HG03064 (cell line): Measurements from ENCODE around the gene TEX13B.

Experiments
- ATAC-seq: cut with Tn5 transposase; IDR thresholded peaks from one replicate; pipeline ENCODE4 v1.9.1; 2021; ENCODE audit warnings: low read depth; ENCODE audit not compliant: unreplicated experiment

The TEX13B gene

DNA sequence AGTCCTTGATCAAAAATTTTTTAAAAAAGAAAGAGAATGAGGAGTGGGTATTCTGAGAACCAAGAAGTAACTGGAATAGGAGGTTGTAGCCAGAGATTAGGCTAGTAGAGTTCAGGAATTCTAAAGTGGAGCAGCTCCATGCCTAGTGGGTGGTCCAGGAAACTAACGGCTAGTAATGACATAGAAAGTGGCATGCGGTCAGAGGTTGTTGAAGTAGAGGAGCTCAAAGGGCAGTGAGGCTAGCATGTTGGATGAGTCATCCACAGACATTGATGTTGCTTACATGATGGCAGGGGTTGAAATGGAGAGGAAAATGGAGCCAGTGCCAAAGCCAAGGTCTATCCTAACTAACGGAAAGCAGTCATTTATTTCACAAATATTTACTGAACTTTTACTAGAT, 42.1 kb downstream of the TEX13B start:
- ATAC-seq, result no peak

DNA sequence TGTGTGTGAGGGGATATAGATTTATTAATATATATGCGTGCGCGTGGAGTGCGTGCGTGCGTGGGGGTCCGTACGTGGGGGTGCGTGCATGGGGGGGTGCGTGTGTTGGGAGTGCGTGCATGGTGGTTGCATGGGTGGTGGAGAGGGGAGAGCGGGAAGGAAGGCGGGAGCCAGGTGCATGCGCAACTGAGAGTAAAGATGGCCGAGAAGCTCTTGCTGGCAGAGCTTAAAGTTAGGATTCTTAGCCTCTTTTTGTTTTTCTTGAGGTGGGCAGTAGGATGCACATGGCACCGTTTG, 45.8 kb downstream of the TEX13B start:
- ATAC-seq, result no peak

- no peak for ATAC-seq
These were observed 46.3 kb downstream of the TEX13B start for GRCh38 chrX:107935664-107936433.

DNA sequence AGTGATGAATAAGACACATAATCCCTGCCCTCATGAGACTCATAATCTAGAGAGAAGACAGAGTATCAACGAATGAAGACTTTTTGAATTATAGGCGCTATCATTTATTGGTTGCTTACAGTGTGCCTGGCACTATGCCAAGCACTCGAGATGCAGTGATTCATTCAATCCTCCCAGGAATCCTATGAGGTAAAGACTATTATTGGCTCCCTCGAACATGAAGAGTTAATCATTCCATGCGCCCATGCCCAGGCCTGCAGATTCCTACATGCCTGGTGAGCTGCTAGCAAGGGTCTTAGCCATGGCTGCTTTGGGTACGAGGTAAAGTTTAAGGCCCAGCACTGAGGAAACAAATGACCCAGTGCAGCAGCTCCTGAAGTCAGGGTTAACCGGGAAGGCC, 47.0 kb downstream of the TEX13B start:
- ATAC-seq, result no peak

DNA sequence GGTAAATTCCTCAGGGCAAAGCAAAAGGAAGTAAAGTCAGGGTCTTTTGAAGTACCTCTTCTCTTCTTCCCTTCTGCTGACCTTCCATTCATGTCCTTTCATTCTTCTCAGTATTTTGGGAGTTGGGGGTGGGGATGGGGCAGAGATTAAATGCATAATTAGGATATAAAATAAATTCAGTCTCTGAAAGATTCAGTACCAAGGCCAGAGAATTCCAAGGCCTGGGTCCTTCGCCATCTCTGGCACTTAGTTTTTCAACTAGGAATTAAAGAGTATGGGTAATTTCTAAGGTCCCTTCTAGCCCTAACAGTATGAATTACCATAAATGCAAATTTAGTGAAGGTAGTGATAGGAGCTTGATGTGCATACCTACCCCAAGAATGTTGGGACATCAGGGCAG, 47.9 kb downstream of the TEX13B start:
- ATAC-seq, result no peak
